A673 (cell line): ENCODE data around the gene SSH2. TPM values are rescaled to one million over a fixed set of nuclear protein-coding genes. Genes with fewer than 3 reads are reported as not detected.
A peak's percentile ranks its signal among the peaks of the same experiment; 100 is the strongest.
"Not testable (repeated sequence)": the region's sequence is repeated elsewhere in the genome, so short reads cannot be mapped to it uniquely, and the experiment has no call there.

Experiments
- BruUV-seq: library from RNA; stranded (reverse); fragments of 400-500 nt; replicated peaks from 2 replicates; lab custom pipeline; 2021; lab: Mats Ljungman, UMichigan
- CTCF ChIA-PET: fragments of 300-600 bp; sonication (Branson Sonifier 250); formaldehyde crosslinking; loops from one replicate; lab custom pipeline; 2022; ENCODE audit warnings: antibody characterized with exemption; lab: Charles Lee
- POLR2A ChIA-PET: fragments of 300-600 bp; sonication (Branson Sonifier 250); formaldehyde crosslinking; loops from one replicate; lab custom pipeline; 2022; ENCODE audit warnings: antibody characterized with exemption; ENCODE audit not compliant: low non-redundant PET; lab: Charles Lee
- DNase-seq: peaks from one replicate; pipeline ENCODE4 v3.0.0-alpha.2; 2015; ENCODE audit warnings: low spot score
- H3K27ac ChIP-seq: fragments of 200-600 bp; sonication (generic); 2 replicates; pipeline ENCODE4 v1.5.1; 2016; ENCODE audit warnings: mixed run types, low read depth, mild to moderate bottlenecking, mixed read lengths, antibody characterized with exemption, low read length; ENCODE audit not compliant: poor library complexity, severe bottlenecking
- H3K27me3 ChIP-seq: fragments of 200-600 bp; sonication (generic); replicated peaks from 2 replicates; pipeline ENCODE4 v1.6.1; 2017; ENCODE audit warnings: mixed run types, low read depth, mild to moderate bottlenecking, mixed read lengths, antibody characterized with exemption, low read length; ENCODE audit not compliant: insufficient read depth, poor library complexity
- H3K36me3 ChIP-seq: fragments of 200-600 bp; sonication (generic); 2 replicates; pipeline ENCODE4 v1.6.1; 2016; ENCODE audit warnings: mixed run types, mild to moderate bottlenecking, mixed read lengths, antibody characterized with exemption, low read length; ENCODE audit not compliant: insufficient read depth, poor library complexity, severe bottlenecking
- H3K4me1 ChIP-seq: fragments of 200-600 bp; sonication (generic); 2 replicates; pipeline ENCODE4 v1.6.1; 2017; ENCODE audit warnings: mixed run types, mild to moderate bottlenecking, mixed read lengths, antibody characterized with exemption, low read length; ENCODE audit not compliant: insufficient read depth, poor library complexity, severe bottlenecking
- H3K4me3 ChIP-seq: fragments of 200-600 bp; sonication (generic); 2 replicates; pipeline ENCODE4 v1.5.1; 2016; ENCODE audit warnings: low read depth, mixed run types, mild to moderate bottlenecking, mixed read lengths, low read length; ENCODE audit not compliant: poor library complexity, severe bottlenecking
- H3K9me3 ChIP-seq: fragments of 200-600 bp; sonication (generic); 2 replicates; pipeline ENCODE4 v1.6.1; 2016; ENCODE audit warnings: mixed run types, low read depth, mild to moderate bottlenecking, mixed read lengths, antibody characterized with exemption, low read length; ENCODE audit not compliant: poor library complexity, severe bottlenecking
- CTCF ChIP-seq: fragments of 300-800, 200-600 bp; sonication (generic); conservative IDR thresholded peaks from 2 replicates; pipeline ENCODE4 v1.5.1; 2017; ENCODE audit warnings: low read depth, mild to moderate bottlenecking, antibody characterized with exemption, low read length, moderate library complexity, mixed read lengths
- EZH2 ChIP-seq: fragments of 200-600 bp; sonication (generic); IDR thresholded peaks from 2 replicates; pipeline ENCODE4 v1.6.1; 2017; ENCODE audit warnings: borderline replicate concordance, low read depth, mild to moderate bottlenecking, mixed read lengths, antibody characterized with exemption, low read length; ENCODE audit not compliant: poor library complexity, severe bottlenecking
- intact Hi-C: fragments of 100-400 bp; cut with micrococcal nuclease; formaldehyde crosslinking; loops from one replicate; pipeline ENCODE4 v1.10.0; 2022; ENCODE audit not compliant: unreplicated experiment
- total RNA-seq: library from RNA; stranded (reverse); gene quantifications from 2 replicates; pipeline ENCODE4 v1.2.3, GENCODE V29; 2021

Gene SSH2
- total RNA-seq, 1 experiment from 2014 or later: 75.5 TPM

DNA sequence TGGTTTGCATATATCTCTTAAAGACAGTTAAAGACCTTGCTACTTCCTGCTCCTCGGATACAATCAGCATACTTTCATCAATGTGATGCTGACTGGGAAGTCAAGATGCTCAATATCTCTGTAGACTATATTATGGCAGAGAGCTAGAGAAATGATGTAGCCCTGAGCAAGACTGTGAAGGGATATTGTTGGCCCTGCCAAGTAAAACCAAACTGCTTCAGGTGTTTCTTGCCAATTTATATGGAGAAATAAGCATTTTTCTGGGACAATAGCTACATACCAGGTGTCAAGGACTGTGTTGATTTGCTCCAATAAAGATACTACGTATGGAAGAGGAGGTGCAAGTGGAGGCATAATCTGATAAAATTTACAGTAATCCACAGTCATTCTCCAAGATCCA, 6.7 kb upstream of the SSH2 start:
- H3K9me3 ChIP-seq: no peaks in the 10 kb centered on the region
- no peak overlapping the region for H3K27ac ChIP-seq
- no peak overlapping the region for H3K4me3 ChIP-seq
- ChIA-PET CTCF (interaction anchor here (0.6 kb wide), 1 partner anchor 293 kb away, joined by 5 read pairs; no protein-coding TSS in a partner anchor), POLR2A (no interaction called here)
- BruUV-seq: no TSS peak
- DNase-seq: no peak
- H3K4me1 ChIP-seq: peaks cover 2% of the 10 kb centered on the region
- H3K27me3 ChIP-seq: no peaks in the 10 kb centered on the region
- intact Hi-C loops: no loop called here
- H3K36me3 ChIP-seq: no peaks in the 10 kb centered on the region
- TF ChIP-seq CTCF: no peak
- TF ChIP-seq EZH2: no peak

DNA sequence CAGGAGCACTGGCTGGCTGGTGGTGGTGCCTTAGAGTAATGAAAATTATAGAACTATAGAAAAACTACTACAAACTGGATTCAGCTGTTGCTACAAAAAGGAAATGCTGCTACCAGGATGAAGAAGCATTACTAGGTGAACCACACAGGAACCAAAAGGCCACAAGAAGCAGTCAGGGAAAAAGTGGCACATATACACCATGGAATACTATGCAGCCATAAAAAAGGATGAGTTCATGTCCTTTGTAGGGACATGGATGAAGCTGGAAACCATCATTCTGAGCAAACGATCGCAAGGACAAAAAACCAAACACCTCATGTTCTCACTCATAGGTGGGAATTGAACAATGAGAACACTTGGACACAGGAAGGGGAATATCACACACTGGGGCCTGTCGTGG, 5.9 kb upstream of the SSH2 start:
- H3K27ac ChIP-seq, intact Hi-C loops: not testable (repeated sequence)
- POLR2A ChIA-PET: interaction anchor here (0.6 to 0.7 kb wide), 2 partner anchors 157 to 248 kb away, joined by 4 to 13 read pairs; no protein-coding TSS in a partner anchor

DNA sequence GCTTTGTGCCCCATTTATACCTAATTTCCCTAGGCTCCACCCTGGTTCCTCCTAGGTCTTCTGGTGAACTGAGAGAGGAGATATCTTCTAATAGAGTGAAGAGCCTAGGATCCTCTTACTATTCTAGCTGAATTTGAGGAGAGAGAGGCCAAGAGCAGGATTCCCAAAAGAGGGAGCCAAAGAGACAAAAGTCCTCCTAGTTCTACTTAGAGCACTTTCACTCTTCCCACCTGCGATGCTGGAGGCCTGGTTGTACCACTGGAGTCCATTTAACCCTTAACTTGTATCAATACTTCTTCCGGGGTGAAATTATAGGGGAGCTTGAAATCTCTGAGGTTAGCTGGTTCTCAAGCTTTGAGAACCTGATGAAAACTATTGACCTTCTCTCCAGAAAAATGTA, 3.4 kb upstream of the SSH2 start:
- Histone ChIP-seq H3K27me3 (no peaks in the 10 kb centered on the region), H3K27ac (no peak overlapping the region), H3K36me3 (no peaks in the 10 kb centered on the region), H3K9me3 (no peaks in the 10 kb centered on the region), H3K4me3 (no peak overlapping the region), H3K4me1 (peaks cover 12% of the 10 kb centered on the region)
- intact Hi-C loops: loop anchor here (5.0 kb wide), 3 partner anchors 89 to 351 kb away; no protein-coding TSS in a partner anchor
- BruUV-seq: no TSS peak
- ChIA-PET POLR2A (no interaction called here), CTCF (interaction anchor here (0.6 to 1.2 kb wide), 3 partner anchors 88 to 307 kb away, joined by 3 to 4 read pairs (median 3); no protein-coding TSS in a partner anchor)
- TF ChIP-seq EZH2 (no peak), CTCF (peak; percentile 55)
- peak; percentile 51 for DNase-seq

More for the DNA sequence above, 5.9 kb upstream of the SSH2 start:
- H3K4me1 ChIP-seq, H3K36me3 ChIP-seq, H3K27me3 ChIP-seq, H3K9me3 ChIP-seq, BruUV-seq, DNase-seq, H3K4me3 ChIP-seq, CTCF ChIA-PET: not testable (repeated sequence)
